HG02943 (cell line): ENCODE data around the gene MARK3.
"Not testable (repeated sequence)": the region's sequence is repeated elsewhere in the genome, so short reads cannot be mapped to it uniquely, and the experiment has no call there.

Source experiments
- ATAC-seq: cut with Tn5 transposase; IDR thresholded peaks from one replicate; pipeline ENCODE4 v1.9.1; 2021; ENCODE audit warnings: mild to moderate bottlenecking, low read depth, moderate library complexity; ENCODE audit not compliant: unreplicated experiment

MARK3 gene

GRCh38 chr14:103385152-103385928 lies at the start of gene MARK3:
MARK3 (plus strand) TSS chr14:103385415; CDS start chr14:103386030, 615 bp downstream.
- peak; percentile 93 for ATAC-seq

- ATAC-seq, result no peak
Measured at GRCh38 chr14:103336191-103336590, 49.0 kb upstream of the MARK3 start.

GRCh38 chr14:103337794-103338193 lies 47.4 kb upstream of the MARK3 start:
- no peak for ATAC-seq

- no peak for ATAC-seq
Measured at GRCh38 chr14:103339561-103339960, 45.7 kb upstream of the MARK3 start.

GRCh38 chr14:103340480-103341212 lies 44.6 kb upstream of the MARK3 start:
- ATAC-seq, result no peak

GRCh38 chr14:103341250-103342129 lies 43.7 kb upstream of the MARK3 start:
- ATAC-seq, result no peak

DNA sequence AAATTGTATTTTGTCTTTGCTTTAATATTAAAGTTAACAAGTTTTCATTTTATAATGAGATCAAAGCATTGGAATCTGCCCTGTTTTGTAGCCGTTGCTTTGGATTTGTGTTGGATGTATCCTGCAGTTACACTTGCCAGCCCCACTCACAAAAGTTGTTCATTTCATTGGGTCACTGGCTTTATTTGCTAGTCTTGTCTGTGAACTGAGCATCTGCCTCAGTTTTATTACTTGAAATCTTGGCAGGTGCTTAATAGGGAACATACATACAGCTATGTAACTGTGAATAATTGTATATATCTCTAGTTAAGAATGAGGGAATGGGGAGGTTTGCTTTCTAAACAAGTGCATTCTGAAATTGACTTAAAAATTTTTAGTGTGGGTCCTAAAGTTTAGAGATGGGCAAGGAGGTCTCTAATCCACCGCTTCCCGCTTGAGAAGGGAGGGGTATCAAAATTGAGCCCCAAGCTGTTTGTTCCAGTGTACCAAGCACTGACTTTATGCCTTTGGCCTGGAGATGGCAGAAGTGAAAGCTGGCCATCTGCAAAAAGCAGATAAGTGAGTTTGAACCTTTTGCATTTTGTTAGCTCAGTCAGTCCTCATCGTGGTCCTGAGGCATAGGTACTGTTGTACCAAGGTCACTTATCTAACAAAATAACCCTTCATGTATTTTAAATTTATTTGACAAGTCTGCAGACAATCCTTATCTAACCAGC lies 41.9 kb upstream of the MARK3 start:
- ATAC-seq, result no peak

- ATAC-seq, result no peak
Measured at GRCh38 chr14:103343905-103344797, 41.1 kb upstream of the MARK3 start.

GRCh38 chr14:103346286-103346685 lies 38.9 kb upstream of the MARK3 start:
- no peak for ATAC-seq

DNA sequence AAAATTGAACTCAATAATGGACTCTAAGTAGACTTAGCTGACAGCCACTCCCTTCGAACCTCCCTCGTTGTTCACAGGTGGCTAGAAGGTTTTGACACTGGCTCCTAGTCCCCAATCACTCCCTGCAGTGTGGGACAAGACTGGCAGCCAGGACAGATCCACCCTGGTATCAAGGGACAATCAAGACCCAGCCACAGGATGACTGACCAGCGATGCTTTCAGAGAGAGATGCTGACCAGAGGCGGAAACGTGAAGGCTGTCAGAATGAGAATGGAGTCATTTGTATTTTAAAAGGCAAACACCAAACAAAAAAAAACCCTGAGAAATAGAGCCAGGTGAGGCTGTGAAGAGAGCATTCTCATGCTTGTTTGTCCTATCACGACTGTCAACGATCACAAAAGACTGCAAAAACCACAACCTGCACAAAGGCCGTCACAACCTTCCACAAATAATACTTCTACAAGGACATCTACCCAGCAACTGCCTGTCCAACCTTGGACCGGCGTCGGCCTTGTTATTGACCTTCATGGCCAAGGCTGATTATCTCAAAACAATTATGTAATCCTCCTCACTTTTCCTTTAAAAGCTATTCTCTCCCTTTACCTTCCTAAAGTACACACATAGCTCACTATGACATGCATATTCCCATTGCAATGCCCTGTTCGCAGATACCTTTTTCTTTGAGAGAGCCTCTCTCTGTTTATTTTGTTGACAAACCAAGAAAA lies 38.0 kb upstream of the MARK3 start:
- ATAC-seq, result no peak

DNA sequence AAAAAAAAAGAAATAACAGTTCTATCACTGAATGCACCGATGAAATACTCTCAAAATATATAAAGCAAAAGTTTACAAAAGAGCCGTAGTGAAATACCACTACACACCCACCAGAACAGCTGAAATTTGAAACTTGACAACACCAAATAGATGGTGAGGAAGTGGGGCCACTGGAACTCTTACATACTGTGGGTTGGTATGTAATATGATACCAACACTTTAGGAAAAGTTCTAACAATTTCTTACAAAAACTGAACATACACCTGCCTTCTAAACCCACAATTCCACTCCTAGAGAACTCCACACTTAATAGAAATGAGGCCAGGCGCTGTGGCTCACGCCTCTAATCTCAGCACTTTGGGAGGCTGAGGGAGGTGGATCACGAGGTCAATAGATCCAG lies 37.1 kb upstream of the MARK3 start:
- ATAC-seq, result no peak

GRCh38 chr14:103349982-103350381 lies 35.2 kb upstream of the MARK3 start:
- no peak for ATAC-seq

DNA sequence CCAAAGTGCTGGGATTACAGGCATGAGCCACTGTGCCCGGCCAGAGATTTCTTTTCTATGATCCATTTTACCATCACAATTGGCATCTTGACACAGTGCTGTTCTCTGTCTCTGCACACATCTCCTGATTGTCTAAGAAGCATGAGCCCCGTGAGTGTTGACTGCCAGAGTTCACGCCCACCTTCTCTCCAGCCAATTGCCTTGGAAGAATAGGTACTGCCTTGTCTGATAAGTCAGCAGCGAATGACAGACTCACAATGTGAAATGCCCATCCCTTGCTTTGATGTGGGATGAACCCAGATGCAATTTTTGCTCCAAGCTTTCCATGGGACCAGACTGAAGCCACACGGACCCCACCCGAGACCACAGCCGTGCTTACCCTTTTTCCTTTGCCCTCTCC lies 31.9 kb upstream of the MARK3 start:
- ATAC-seq, result no peak

DNA sequence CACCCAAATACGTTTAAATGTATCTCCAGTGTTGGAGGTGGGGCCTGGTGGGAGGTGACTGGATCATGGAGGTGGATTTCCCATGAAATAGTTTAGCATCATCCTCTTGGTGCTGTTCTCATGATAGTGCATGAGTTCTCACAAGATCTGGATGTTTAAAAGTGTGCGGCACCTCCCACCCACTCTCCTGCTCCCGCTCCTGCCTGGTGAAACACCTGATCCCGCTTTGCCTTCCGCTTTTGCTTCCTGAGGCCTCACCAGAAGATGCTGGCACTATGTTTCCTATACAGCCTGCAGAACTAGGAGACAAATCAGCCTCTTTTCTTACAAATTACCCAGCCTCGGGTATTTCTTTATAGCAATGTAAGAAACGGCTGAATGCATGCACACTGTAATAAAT lies 31.1 kb upstream of the MARK3 start:
- ATAC-seq, result no peak

DNA sequence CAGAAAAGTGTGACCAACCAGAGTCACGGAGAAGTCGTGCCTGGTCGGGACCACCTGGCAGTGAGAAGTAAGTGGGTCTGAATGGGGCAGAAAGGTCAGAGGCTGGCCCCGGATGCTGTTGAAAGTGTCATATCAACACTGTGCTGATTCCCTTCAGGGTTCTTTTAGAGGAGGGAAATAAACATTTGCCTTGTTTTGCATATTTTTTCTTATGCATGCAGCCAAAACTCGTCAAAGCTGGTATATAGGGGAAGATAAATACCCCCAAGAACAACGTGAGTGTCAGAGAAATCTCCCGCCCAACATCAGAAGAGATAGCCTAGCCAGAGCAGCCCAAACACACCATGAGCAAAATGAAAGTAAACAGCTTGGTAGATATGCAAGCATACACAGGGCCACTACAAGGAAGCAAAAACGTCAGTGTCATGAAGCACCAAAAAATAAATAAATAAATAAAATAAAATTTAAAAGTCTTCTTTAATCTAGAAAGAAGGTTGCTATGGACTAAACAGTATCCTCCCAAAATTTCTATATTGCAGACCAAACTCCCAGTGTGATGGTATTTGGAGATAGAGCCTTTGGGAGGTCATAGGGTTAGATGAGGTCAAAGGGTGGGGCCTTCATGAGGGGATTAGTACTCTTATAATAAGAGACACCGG lies 29.1 kb upstream of the MARK3 start:
- ATAC-seq, result no peak

GRCh38 chr14:103357552-103357951 lies 27.7 kb upstream of the MARK3 start:
- ATAC-seq, result not testable (repeated sequence)

GRCh38 chr14:103360548-103360947 lies 24.7 kb upstream of the MARK3 start:
- no peak for ATAC-seq

- no peak for ATAC-seq
Measured at GRCh38 chr14:103361867-103362266, 23.3 kb upstream of the MARK3 start.
